Trophoblast cell (in vitro differentiated cells and primary cell): ENCODE measurements around the gene MBP.

Experiments used
- DNase-seq, 2 donors: peaks; one replicate each; pipeline ENCODE4 v3.0.0-alpha.2; 2016
- H2AFZ ChIP-seq: 2 replicates; pipeline ENCODE4 v1.6.1; 2013; ENCODE audit warnings: low read length, moderate library complexity, mild to moderate bottlenecking; ENCODE audit not compliant: insufficient read depth, poor library complexity
- H2AK5ac ChIP-seq: 2 replicates; pipeline ENCODE4 v1.6.1; 2013; ENCODE audit warnings: mild to moderate bottlenecking, low read length
- H2BK120ac ChIP-seq: 2 replicates; pipeline ENCODE4 v1.6.1; 2013; ENCODE audit warnings: low read length, mild to moderate bottlenecking, moderate library complexity; ENCODE audit not compliant: insufficient read depth, poor library complexity
- H2BK12ac ChIP-seq: 2 replicates; pipeline ENCODE4 v1.6.1; 2013; ENCODE audit warnings: mild to moderate bottlenecking, low read length, moderate library complexity
- H2BK5ac ChIP-seq: 2 replicates; pipeline ENCODE4 v1.6.1; 2013; ENCODE audit warnings: low read length, low read depth, moderate library complexity, mild to moderate bottlenecking; ENCODE audit not compliant: poor library complexity
- H3K14ac ChIP-seq: 2 replicates; pipeline ENCODE4 v1.6.1; 2013; ENCODE audit warnings: mild to moderate bottlenecking, low read length
- H3K18ac ChIP-seq: 2 replicates; pipeline ENCODE4 v1.6.1; 2013; ENCODE audit warnings: mild to moderate bottlenecking, low read length
- H3K23ac ChIP-seq: 2 replicates; pipeline ENCODE4 v1.6.1; 2013; ENCODE audit warnings: low read length
- H3K27ac ChIP-seq: 2 replicates; pipeline ENCODE4 v1.5.1; 2013; ENCODE audit warnings: low read depth, mild to moderate bottlenecking, inconsistent platforms, low read length, moderate library complexity
- H3K27me3 ChIP-seq: 2 replicates; pipeline ENCODE4 v1.6.1; 2013; ENCODE audit warnings: inconsistent platforms, mild to moderate bottlenecking, low read length, moderate library complexity; ENCODE audit not compliant: insufficient read depth
- H3K36me3 ChIP-seq, 2 experiments: 1 replicate in 1 of 2; 2 replicates in 1 of 2; pipeline ENCODE4 v1.6.1; 2013; ENCODE audit warnings: low read length in 2 of 2, mild to moderate bottlenecking in 2 of 2, moderate library complexity in 1 of 2; ENCODE audit not compliant: insufficient read depth in 2 of 2, control insufficient read depth in 1 of 2
- H3K4ac ChIP-seq: 2 replicates; pipeline ENCODE4 v1.6.1; 2013; ENCODE audit warnings: low read depth, mild to moderate bottlenecking, low read length, moderate library complexity
- H3K4me1 ChIP-seq, 2 experiments: 1 replicate in 1 of 2; 2 replicates in 1 of 2; pipeline ENCODE4 v1.6.1; 2013; ENCODE audit warnings: low read length in 2 of 2, mild to moderate bottlenecking in 2 of 2, moderate library complexity in 1 of 2; ENCODE audit not compliant: insufficient read depth in 2 of 2, control insufficient read depth in 1 of 2
- H3K4me2 ChIP-seq: 2 replicates; pipeline ENCODE4 v1.6.1; 2013; ENCODE audit warnings: inconsistent platforms, mild to moderate bottlenecking, low read length, moderate library complexity
- H3K4me3 ChIP-seq: 2 replicates; pipeline ENCODE4 v1.5.1; 2013; ENCODE audit warnings: mild to moderate bottlenecking, low read depth, low read length, inconsistent platforms
- H3K79me1 ChIP-seq: one replicate; pipeline ENCODE4 v1.6.1; 2013; ENCODE audit warnings: low read length
- H3K79me2 ChIP-seq: 2 replicates; pipeline ENCODE4 v1.6.1; 2013; ENCODE audit warnings: low read length, mild to moderate bottlenecking; ENCODE audit not compliant: control insufficient read depth, insufficient read depth, poor library complexity
- H3K9ac ChIP-seq: 2 replicates; pipeline ENCODE4 v1.6.1; 2013; ENCODE audit warnings: mild to moderate bottlenecking, low read length
- H3K9me3 ChIP-seq: 2 replicates; pipeline ENCODE4 v1.6.1; 2013; ENCODE audit warnings: low read depth, mild to moderate bottlenecking, control low read depth, inconsistent platforms, low read length; ENCODE audit not compliant: insufficient read depth
- H4K12ac ChIP-seq: 2 replicates; pipeline ENCODE4 v1.6.1; 2013; ENCODE audit warnings: low read depth, mild to moderate bottlenecking, low read length, moderate library complexity
- H4K8ac ChIP-seq: 2 replicates; pipeline ENCODE4 v1.6.1; 2013; ENCODE audit warnings: low read depth, mild to moderate bottlenecking, low read length, moderate library complexity
- H4K91ac ChIP-seq: one replicate; pipeline ENCODE4 v1.6.1; 2013; ENCODE audit warnings: low read depth, mild to moderate bottlenecking, low read length, moderate library complexity
- WGBS: extraction: QIAGEN DNeasy Blood & Tissue Kit; methylation state at CpG from one replicate; pipeline ENCODE4 v1.1.7; 2013; ENCODE audit warnings: missing lambda C conversion rate; ENCODE audit not compliant: insufficient read length, insufficient coverage; ENCODE audit errors: extremely low coverage; 5-methylcytosine and 5-hydroxymethylcytosine counted together

MBP gene

DNA sequence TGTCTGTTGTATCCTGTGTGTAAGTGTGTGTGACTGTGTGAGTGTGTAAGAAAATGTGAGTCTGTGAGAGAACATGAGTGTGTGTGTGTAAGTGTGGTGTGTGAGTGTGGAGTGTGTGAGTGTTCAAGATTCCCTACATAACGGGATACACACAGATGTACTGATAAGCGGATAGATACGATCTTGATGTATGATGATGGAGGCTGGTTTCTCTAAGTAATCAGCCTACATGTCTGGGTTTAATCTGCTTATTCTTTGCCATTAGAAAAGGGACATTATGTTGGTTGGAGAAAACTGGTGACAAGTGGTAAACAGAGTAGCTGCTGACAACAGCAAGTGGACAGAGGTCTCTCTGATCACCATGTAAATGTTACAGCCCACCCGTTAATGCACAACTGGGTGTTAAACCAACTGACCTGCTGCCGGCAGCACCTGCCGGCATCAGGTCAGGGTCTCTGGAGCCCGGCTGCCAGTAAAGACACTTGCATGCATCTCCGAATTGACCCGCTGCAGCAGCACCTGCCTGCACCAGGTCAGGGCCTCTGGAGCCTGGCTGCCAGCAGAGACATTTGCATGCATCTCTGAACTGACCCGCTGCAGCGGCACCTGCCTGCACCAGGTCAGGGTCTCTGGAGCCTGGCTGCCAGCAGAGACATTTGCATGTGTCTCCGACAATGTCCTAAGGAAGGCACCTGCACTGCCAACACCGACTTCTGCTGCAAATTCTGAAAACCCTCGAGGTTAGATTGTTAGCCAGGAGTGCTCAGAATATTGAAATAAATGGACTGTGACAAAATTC lies 87.5 kb downstream of the MBP start:
- Histone ChIP-seq H4K12ac (no peak overlapping the region), H3K23ac (no peak overlapping the region), H4K8ac (no peak overlapping the region), H3K9me3 (no peaks in the 10 kb centered on the region), H2BK5ac (no peak overlapping the region), H3K36me3 (peaks cover 2 to 8% of the 10 kb centered on the region in 2 experiments), H3K9ac (no peak overlapping the region), H3K4me2 (no peak overlapping the region), H2AFZ (no peak overlapping the region), H3K27me3 (no peaks in the 10 kb centered on the region), H2AK5ac (no peak overlapping the region), H3K18ac (no peak overlapping the region), H3K27ac (no peak overlapping the region), H2BK12ac (no peak overlapping the region), H2BK120ac (no peak overlapping the region), H3K4me3 (no peak overlapping the region), H3K79me1 (no peaks in the 10 kb centered on the region), H3K79me2 (no peaks in the 10 kb centered on the region), H3K14ac (no peak overlapping the region), H3K4ac (no peak overlapping the region), H3K4me1 (no peaks in the 10 kb centered on the region), H4K91ac (no peak overlapping the region)
- no peak for DNase-seq
- no CpG with 5 or more reads among the region's 14 CpGs for WGBS

GRCh38 chr18:77043541-77044280 lies 88.9 kb downstream of the MBP start:
- Histone ChIP-seq H3K4me1 (no peaks in the 10 kb centered on the region), H3K4me3 (no peak overlapping the region), H4K12ac (no peak overlapping the region), H3K9ac (no peak overlapping the region), H3K36me3 (peaks cover 2 to 8% of the 10 kb centered on the region in 2 experiments), H3K27me3 (no peaks in the 10 kb centered on the region), H2AK5ac (no peak overlapping the region), H3K27ac (no peak overlapping the region), H3K18ac (no peak overlapping the region), H3K4me2 (no peak overlapping the region), H2AFZ (no peak overlapping the region), H2BK5ac (no peak overlapping the region), H2BK120ac (no peak overlapping the region), H2BK12ac (no peak overlapping the region), H4K91ac (no peak overlapping the region), H3K4ac (no peak overlapping the region), H4K8ac (no peak overlapping the region), H3K14ac (no peak overlapping the region), H3K79me2 (no peaks in the 10 kb centered on the region), H3K23ac (no peak overlapping the region), H3K79me1 (no peaks in the 10 kb centered on the region), H3K9me3 (no peaks in the 10 kb centered on the region)
- peak in 1 of 2 donors; percentile 50 for DNase-seq
- WGBS = no CpG with 5 or more reads among the region's 27 CpGs

GRCh38 chr18:77042583-77042982 lies 90.0 kb downstream of the MBP start:
- Histone ChIP-seq H3K14ac (no peak overlapping the region), H3K4me1 (no peaks in the 10 kb centered on the region)
- WGBS = no CpG with 5 or more reads among the region's 10 CpGs

GRCh38 chr18:77039196-77040130 lies 93.1 kb downstream of the MBP start:
- H3K4me1 ChIP-seq = no peaks in the 10 kb centered on the region
- H2BK120ac ChIP-seq = no peak overlapping the region
- no peak overlapping the region for H4K12ac ChIP-seq
- H4K8ac ChIP-seq = no peak overlapping the region
- H2AK5ac ChIP-seq = no peak overlapping the region
- no peak overlapping the region for H3K4me3 ChIP-seq
- no peaks in the 10 kb centered on the region for H3K79me1 ChIP-seq
- H4K91ac ChIP-seq = no peak overlapping the region
- no peak overlapping the region for H3K4ac ChIP-seq
- no peak overlapping the region for H3K18ac ChIP-seq
- H3K79me2 ChIP-seq = no peaks in the 10 kb centered on the region
- no peak overlapping the region for H3K14ac ChIP-seq
- no CpG with 5 or more reads among the region's 10 CpGs for WGBS
- no peak overlapping the region for H3K27ac ChIP-seq
- peak in 1 of 2 donors; percentile 52 for DNase-seq
- H3K4me2 ChIP-seq = no peak overlapping the region
- no peak overlapping the region for H2BK12ac ChIP-seq
- no peak overlapping the region for H2BK5ac ChIP-seq
- no peaks in the 10 kb centered on the region for H3K9me3 ChIP-seq
- no peak overlapping the region for H3K23ac ChIP-seq
- no peaks in the 10 kb centered on the region for H3K27me3 ChIP-seq
- H3K36me3 ChIP-seq = peaks cover 0 to 4% of the 10 kb centered on the region in 2 experiments
- no peak overlapping the region for H3K9ac ChIP-seq
- no peak overlapping the region for H2AFZ ChIP-seq

More at GRCh38 chr18:77042583-77042982, 90.0 kb downstream of the MBP start:
- Histone ChIP-seq H2AK5ac (no peak overlapping the region), H3K36me3 (peaks cover 2 to 8% of the 10 kb centered on the region in 2 experiments), H2BK120ac (no peak overlapping the region), H3K4me2 (no peak overlapping the region), H3K23ac (no peak overlapping the region), H4K12ac (no peak overlapping the region), H3K4me3 (no peak overlapping the region), H2BK5ac (no peak overlapping the region), H2AFZ (no peak overlapping the region), H4K91ac (no peak overlapping the region), H3K79me2 (no peaks in the 10 kb centered on the region), H3K4ac (no peak overlapping the region), H3K9ac (no peak overlapping the region), H4K8ac (no peak overlapping the region), H3K27ac (no peak overlapping the region), H3K18ac (no peak overlapping the region), H3K79me1 (no peaks in the 10 kb centered on the region), H3K27me3 (no peaks in the 10 kb centered on the region), H2BK12ac (no peak overlapping the region), H3K9me3 (no peaks in the 10 kb centered on the region)
- DNase-seq = peak in 1 of 2 donors; percentile 75
